SK-N-MC (cell line): ENCODE measurements around the gene PKP2.
"Not testable (repeated sequence)": the region's sequence is repeated elsewhere in the genome, so short reads cannot be mapped to it uniquely, and the experiment has no call there.

ENCODE experiments used
- DNase-seq: peaks from one replicate; pipeline ENCODE4 v3.0.0-alpha.2; 2011; ENCODE audit warnings: low read depth, low spot score
- H3K27ac ChIP-seq: fragments of 200-600 bp; sonication (generic); 2 replicates; pipeline ENCODE4 v1.5.1; 2016; ENCODE audit warnings: mixed run types
- H3K36me3 ChIP-seq: fragments of 200-600 bp; sonication (generic); 2 replicates; pipeline ENCODE4 v1.6.1; 2017; ENCODE audit warnings: antibody characterized with exemption, low read length, mixed read lengths; ENCODE audit not compliant: insufficient read depth
- H3K4me3 ChIP-seq: fragments of 200-600 bp; sonication (generic); 2 replicates; pipeline ENCODE4 v1.5.1; 2016
- H3K9ac ChIP-seq: fragments of 200-600 bp; sonication (generic); 2 replicates; pipeline ENCODE4 v1.8.0; 2017; ENCODE audit warnings: mixed run types, mixed read lengths; ENCODE audit not compliant: insufficient read length
- H3K9me3 ChIP-seq: fragments of 200-600 bp; sonication (generic); 2 replicates; pipeline ENCODE4 v1.6.1; 2017; ENCODE audit warnings: low read depth, mild to moderate bottlenecking, antibody characterized with exemption, low read length, moderate library complexity, mixed read lengths
- EZH2 ChIP-seq: fragments of 200-600 bp; sonication (generic); IDR thresholded peaks from one replicate; pipeline ENCODE4 v1.6.1; 2017; ENCODE audit warnings: antibody characterized with exemption
- FOXP2 ChIP-seq: optimal IDR thresholded peaks from 2 replicates; pipeline ENCODE3; 2011; ENCODE audit warnings: mild to moderate bottlenecking, moderate library complexity; ENCODE audit not compliant: insufficient read depth; ENCODE audit errors: extremely low read length, control extremely low read depth
- POLR2AphosphoS5 ChIP-seq: IDR thresholded peaks from 2 replicates; pipeline ENCODE4 v1.6.1; 2012; ENCODE audit warnings: mild to moderate bottlenecking, low read depth, low read length, borderline replicate concordance

Gene PKP2

GRCh38 chr12:32877601-32878459, 18.7 kb downstream of the PKP2 start:
- no peak for DNase-seq
- no peak overlapping the region for H3K9ac ChIP-seq
- peaks cover 36% of the 10 kb centered on the region for H3K36me3 ChIP-seq
- no peak for TF ChIP-seq EZH2
- TF ChIP-seq POLR2AphosphoS5, result no peak
- no peak for TF ChIP-seq FOXP2
- no peaks in the 10 kb centered on the region for H3K9me3 ChIP-seq
- H3K4me3 ChIP-seq, result no peak overlapping the region
- no peak overlapping the region for H3K27ac ChIP-seq

DNA sequence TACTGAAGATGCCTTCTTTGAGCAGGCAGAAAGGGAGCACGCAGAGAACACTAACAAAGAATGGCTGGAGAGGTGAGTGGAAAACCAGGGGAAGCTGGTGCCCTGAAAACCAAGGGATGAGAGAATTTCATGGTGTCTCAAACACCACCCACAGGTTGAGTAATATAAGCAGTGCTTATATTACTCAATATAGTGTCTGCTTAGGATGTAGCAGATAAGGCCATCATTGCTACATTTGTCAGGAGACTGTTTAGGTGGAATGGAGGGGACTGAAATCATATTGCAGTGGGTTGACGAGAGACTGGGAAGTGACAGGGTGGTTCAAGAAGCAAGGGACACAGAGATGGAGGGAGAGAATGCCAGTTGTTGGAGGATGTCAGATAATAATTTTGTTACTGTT, 20.6 kb downstream of the PKP2 start:
- no peak for TF ChIP-seq FOXP2
- TF ChIP-seq POLR2AphosphoS5, result no peak
- no peak for TF ChIP-seq EZH2
- no peak overlapping the region for H3K27ac ChIP-seq
- no peak overlapping the region for H3K4me3 ChIP-seq
- H3K36me3 ChIP-seq, result peaks cover 41% of the 10 kb centered on the region
- DNase-seq, result no peak
- H3K9ac ChIP-seq, result no peak overlapping the region
- H3K9me3 ChIP-seq, result no peaks in the 10 kb centered on the region

DNA sequence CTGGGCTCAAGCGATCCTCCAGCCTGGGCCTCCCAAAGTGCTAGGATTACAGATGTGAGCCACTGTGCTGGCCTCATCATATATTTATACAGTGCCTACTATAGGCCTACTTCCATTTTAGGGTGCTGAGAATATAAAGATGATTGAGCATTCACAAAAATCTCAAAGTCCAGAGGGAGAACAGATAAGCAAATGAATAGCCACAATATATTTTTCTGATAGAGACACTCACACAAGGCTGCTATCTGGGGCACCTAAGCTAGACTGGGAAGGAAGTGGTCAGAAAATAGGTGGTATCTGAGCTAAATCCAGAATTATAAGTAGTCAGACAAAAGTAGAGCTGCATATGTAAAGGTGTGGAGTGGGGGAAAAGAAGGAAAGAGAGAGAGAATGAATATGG, 21.6 kb downstream of the PKP2 start:
- Histone ChIP-seq H3K4me3 (no peak overlapping the region), H3K36me3 (peaks cover 41% of the 10 kb centered on the region), H3K27ac (no peak overlapping the region), H3K9me3 (no peaks in the 10 kb centered on the region), H3K9ac (no peak overlapping the region)
- DNase-seq, result no peak
- TF ChIP-seq POLR2AphosphoS5, result no peak
- no peak for TF ChIP-seq EZH2
- TF ChIP-seq FOXP2, result no peak

- Histone ChIP-seq H3K9me3 (no peaks in the 10 kb centered on the region), H3K4me3 (no peak overlapping the region), H3K36me3 (peaks cover 48% of the 10 kb centered on the region), H3K27ac (no peak overlapping the region), H3K9ac (no peak overlapping the region)
- TF ChIP-seq FOXP2 (no peak), POLR2AphosphoS5 (no peak), EZH2 (no peak)
- DNase-seq, result no peak
Observed at GRCh38 chr12:32874078-32874477, 22.5 kb downstream of the PKP2 start.

GRCh38 chr12:32872416-32872815, 24.2 kb downstream of the PKP2 start:
- not testable (repeated sequence) for H3K9ac ChIP-seq, H3K9me3 ChIP-seq

GRCh38 chr12:32870716-32871115, 25.9 kb downstream of the PKP2 start:
- no peak for DNase-seq
- Histone ChIP-seq H3K4me3 (no peak overlapping the region), H3K27ac (no peak overlapping the region), H3K9ac (no peak overlapping the region), H3K36me3 (peaks cover 44% of the 10 kb centered on the region), H3K9me3 (no peaks in the 10 kb centered on the region)
- no peak for TF ChIP-seq POLR2AphosphoS5
- no peak for TF ChIP-seq FOXP2
- TF ChIP-seq EZH2, result no peak

More at GRCh38 chr12:32872416-32872815, 24.2 kb downstream of the PKP2 start:
- not testable (repeated sequence) for H3K27ac ChIP-seq, H3K4me3 ChIP-seq, DNase-seq
- H3K36me3 ChIP-seq, result peaks cover 51% of the 10 kb centered on the region

DNA sequence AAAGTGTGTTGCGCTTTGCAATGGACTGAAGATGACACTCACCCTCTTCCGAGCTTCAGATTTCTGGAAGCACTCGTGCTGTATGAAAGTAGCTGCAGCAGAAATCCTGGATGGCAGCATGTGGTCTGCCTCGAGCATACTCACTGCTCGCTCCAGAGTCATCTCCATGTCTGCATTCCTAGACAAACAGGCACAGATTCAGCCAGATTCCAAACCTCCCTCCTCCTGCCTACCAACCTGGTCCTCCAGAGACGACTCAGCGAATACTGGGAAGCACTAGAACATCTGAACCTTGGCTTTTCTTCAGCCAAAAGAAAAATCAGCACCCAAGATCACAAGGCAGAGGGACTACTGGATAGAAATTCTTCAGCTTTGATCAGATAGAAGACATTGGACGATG, 27.7 kb downstream of the PKP2 start:
- DNase-seq, result no peak
- H3K4me3 ChIP-seq, result no peak overlapping the region
- no peak overlapping the region for H3K27ac ChIP-seq
- no peaks in the 10 kb centered on the region for H3K9me3 ChIP-seq
- peaks cover 40% of the 10 kb centered on the region for H3K36me3 ChIP-seq
- TF ChIP-seq EZH2, result no peak
- TF ChIP-seq FOXP2, result no peak
- no peak for TF ChIP-seq POLR2AphosphoS5
- H3K9ac ChIP-seq, result no peak overlapping the region

GRCh38 chr12:32864731-32865130, 31.8 kb downstream of the PKP2 start:
- Histone ChIP-seq H3K4me3 (no peak overlapping the region), H3K27ac (no peak overlapping the region), H3K9ac (no peak overlapping the region), H3K36me3 (peaks cover 30% of the 10 kb centered on the region), H3K9me3 (no peaks in the 10 kb centered on the region)
- DNase-seq, result no peak
- TF ChIP-seq POLR2AphosphoS5 (no peak), EZH2 (no peak), FOXP2 (no peak)

- no peak overlapping the region for H3K27ac ChIP-seq
Observed at GRCh38 chr12:32863128-32863527, 33.4 kb downstream of the PKP2 start.

GRCh38 chr12:32861658-32862057, 34.9 kb downstream of the PKP2 start:
- H3K27ac ChIP-seq, H3K9me3 ChIP-seq, DNase-seq, H3K36me3 ChIP-seq, H3K4me3 ChIP-seq, H3K9ac ChIP-seq: not testable (repeated sequence)

More at GRCh38 chr12:32863128-32863527, 33.4 kb downstream of the PKP2 start:
- TF ChIP-seq EZH2 (no peak), POLR2AphosphoS5 (no peak), FOXP2 (no peak)
- Histone ChIP-seq H3K36me3 (peaks cover 19% of the 10 kb centered on the region), H3K9me3 (no peaks in the 10 kb centered on the region), H3K9ac (no peak overlapping the region), H3K4me3 (no peak overlapping the region)
- no peak for DNase-seq
